RWPE1 (cell line): ENCODE measurements around the gene HTR7.

ENCODE experiments used
- CTCF ChIA-PET: fragments of 350-600 bp; sonication (Branson Sonifier 250); formaldehyde crosslinking; extraction: SDS; loops from one replicate; lab custom pipeline; 2021; lab: Yijun Ruan, JAX
- POLR2A ChIA-PET: fragments of 400-600 bp; formaldehyde crosslinking; extraction: SDS; loops from one replicate; lab custom pipeline; 2020; ENCODE audit warnings: antibody characterized with exemption; ENCODE audit not compliant: low non-redundant PET; lab: Yijun Ruan, JAX
- DNase-seq: peaks from one replicate; pipeline ENCODE4 v3.0.0; 2012; ENCODE audit warnings: low spot score
- H3K27ac ChIP-seq: fragments of 450-650 bp; 2 replicates; pipeline ENCODE4 v1.5.1; 2017
- TF ChIP-seq, protein P1 (sequence below): fragments of 450-650 bp; conservative IDR thresholded peaks from 2 replicates; pipeline ENCODE4 v1.5.1; 2017; ENCODE audit warnings: low read depth, mild to moderate bottlenecking

The HTR7 gene

DNA sequence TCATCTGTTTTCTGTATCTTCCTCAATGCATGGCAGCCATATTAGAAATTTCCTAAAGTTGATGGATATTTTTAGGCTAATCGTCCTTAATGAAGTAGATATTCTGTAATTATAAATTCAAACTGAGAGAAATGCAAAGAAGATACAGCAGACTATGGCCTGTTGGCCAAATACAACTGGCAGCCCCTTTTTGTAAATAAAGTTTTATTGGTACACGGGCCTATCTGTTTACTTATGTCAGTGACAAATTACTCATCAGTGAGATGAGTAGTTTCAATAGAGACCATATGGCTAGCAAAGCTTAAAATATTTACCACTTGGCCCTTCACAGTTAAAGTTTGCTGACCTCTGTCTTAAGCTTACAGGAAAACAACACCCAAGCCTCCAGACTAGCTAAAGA lies 112.3 kb downstream of the HTR7 start:
- CTCF ChIA-PET: interaction anchor here (0.7 to 1.1 kb wide), 2 partner anchors 119 to 128 kb away, joined by 3 read pairs; no protein-coding TSS in a partner anchor
- no peak for DNase-seq

DNA sequence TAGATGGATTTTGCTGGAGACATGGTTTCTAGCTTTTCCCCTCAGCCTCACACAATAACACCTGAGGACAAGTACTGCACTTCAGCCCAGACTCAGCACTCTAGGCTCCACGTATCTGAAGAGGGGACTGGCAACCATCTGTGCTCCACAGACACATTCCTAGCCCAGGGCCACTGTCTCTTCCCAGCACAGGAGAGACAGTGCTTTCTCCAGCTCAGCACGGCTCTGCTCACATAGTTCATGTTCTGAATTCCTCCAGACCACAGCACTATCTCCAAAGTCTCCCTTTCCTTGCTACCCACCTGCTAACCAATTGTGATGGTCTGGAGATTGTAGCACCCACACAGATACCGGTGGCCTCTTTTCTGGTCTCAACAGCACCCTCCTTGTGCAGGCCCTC lies 114.5 kb downstream of the HTR7 start:
- DNase-seq: no peak
- TF ChIP-seq, protein P1, sequence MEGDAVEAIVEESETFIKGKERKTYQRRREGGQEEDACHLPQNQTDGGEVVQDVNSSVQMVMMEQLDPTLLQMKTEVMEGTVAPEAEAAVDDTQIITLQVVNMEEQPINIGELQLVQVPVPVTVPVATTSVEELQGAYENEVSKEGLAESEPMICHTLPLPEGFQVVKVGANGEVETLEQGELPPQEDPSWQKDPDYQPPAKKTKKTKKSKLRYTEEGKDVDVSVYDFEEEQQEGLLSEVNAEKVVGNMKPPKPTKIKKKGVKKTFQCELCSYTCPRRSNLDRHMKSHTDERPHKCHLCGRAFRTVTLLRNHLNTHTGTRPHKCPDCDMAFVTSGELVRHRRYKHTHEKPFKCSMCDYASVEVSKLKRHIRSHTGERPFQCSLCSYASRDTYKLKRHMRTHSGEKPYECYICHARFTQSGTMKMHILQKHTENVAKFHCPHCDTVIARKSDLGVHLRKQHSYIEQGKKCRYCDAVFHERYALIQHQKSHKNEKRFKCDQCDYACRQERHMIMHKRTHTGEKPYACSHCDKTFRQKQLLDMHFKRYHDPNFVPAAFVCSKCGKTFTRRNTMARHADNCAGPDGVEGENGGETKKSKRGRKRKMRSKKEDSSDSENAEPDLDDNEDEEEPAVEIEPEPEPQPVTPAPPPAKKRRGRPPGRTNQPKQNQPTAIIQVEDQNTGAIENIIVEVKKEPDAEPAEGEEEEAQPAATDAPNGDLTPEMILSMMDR: no peak
- H3K27ac ChIP-seq: no peak overlapping the region
- ChIA-PET POLR2A (no interaction called here), CTCF (interaction anchor here (0.5 to 0.9 kb wide), 2 partner anchors 45 to 122 kb away, joined by 3 to 4 read pairs; no protein-coding TSS in a partner anchor)

More for the DNA sequence above, 112.3 kb downstream of the HTR7 start:
- POLR2A ChIA-PET: no interaction called here
- H3K27ac ChIP-seq: no peak overlapping the region
- TF ChIP-seq, protein P1: no peak

DNA sequence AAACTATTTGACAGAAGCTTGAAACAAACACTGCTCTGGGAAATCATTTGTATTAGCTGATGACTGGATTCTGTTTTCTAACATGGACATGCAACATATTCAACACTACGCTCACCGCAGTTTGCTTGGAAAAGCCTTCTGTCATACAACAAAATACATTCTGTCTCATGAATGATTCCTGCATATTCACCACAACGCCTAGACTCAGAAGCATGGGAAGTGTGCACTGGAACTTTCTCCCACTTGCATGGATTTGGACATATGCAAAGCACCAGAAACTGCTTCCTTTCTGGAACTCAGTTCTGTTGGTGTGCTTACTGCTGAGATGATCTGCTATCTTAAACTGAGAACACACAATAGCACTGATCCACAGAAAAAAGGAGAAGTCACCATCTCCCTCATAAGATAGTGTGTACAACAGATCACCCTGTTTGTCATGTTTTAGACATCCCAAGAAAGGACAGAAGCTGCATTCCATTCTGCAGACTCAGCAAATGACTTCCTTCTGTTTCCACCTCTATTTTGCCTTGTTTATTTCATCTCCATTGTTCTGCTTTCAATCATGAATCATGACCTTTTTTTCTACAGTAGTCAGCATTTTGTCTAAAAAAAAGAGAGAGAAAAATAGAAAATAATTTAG lies 115.8 kb downstream of the HTR7 start:
- no peak for DNase-seq
- no peak overlapping the region for H3K27ac ChIP-seq
- ChIA-PET POLR2A (no interaction called here), CTCF (interaction anchor here (0.6 to 0.8 kb wide), 3 partner anchors 220 to 533 kb away, joined by 3 to 8 read pairs (median 4); no protein-coding TSS in a partner anchor)
- TF ChIP-seq, protein P1: no peak

DNA sequence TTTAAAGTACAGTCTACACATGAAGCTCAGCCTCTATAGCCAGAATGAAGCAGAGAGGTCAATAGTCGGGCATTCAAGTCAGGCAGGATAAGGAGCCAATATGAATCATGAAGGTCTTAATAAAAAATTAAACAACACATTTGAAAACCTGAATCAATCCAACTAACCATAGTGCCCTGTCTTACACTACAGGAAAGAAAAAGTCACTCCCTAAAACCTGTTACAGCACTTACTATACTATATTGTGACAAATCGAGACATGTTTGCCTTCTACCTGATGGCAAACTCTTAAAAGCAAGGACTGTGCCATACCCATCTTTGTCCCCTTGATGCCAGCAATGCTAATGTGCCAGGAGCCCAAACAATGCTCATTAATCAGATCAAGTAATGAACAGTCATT lies 117.6 kb downstream of the HTR7 start:
- CTCF ChIA-PET: interaction anchor here (0.8 kb wide), 1 partner anchor 790 kb away, joined by 3 read pairs; no protein-coding TSS in a partner anchor
- DNase-seq: no peak
- POLR2A ChIA-PET: no interaction called here
- TF ChIP-seq, protein P1: no peak
- H3K27ac ChIP-seq: no peak overlapping the region

DNA sequence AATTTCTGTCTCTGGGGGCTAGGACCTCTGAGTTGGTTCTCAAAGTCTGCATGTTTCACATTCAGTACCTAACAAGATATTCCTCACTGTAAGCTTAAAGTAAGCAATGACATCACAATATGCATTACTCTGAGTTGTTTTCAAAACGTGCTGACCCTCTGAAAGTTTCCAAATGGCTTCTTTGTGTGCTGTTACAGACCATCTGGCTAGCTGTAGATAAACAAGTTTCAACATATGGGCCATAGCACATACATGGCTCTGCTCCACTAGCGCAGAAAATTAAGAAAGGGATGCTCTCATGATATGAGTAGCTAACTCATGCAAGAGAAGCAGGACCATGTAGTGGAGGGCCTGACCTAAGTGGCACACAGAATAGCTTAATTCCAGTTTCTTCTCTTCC lies 119.0 kb downstream of the HTR7 start:
- H3K27ac ChIP-seq: no peak overlapping the region
- CTCF ChIA-PET: no interaction called here
- POLR2A ChIA-PET: no interaction called here
- DNase-seq: no peak
- TF ChIP-seq, protein P1: no peak

DNA sequence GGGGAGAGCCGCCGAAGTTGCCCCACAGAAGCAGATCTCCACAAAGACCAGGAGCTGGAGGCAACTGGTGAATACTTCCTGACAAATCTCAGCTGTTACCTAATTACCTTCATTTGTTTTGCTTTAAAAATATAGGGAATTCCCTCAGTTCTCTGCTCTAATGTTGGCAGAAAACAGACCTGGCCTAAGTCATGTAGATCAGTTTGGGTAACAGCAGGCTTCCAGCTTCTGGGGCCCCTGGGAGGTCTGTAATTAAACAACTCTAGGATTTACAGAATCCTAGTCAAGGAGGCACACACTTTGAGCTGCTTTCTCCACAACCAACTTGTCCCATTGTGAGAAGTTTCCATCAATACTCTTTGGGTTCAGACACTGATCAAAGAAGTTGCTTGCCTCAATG lies 123.4 kb downstream of the HTR7 start:
- POLR2A ChIA-PET: no interaction called here
- TF ChIP-seq, protein P1: no peak
- H3K27ac ChIP-seq: no peak overlapping the region
- CTCF ChIA-PET: no interaction called here
- no peak for DNase-seq
